Glomerular visceral epithelial cell (primary cell): ENCODE results near the gene GRK5.

Experiments used
- DNase-seq: peaks from one replicate; pipeline ENCODE4 v3.0.0-alpha.2; 2016; ENCODE audit errors: extremely low spot score

The GRK5 gene

DNA sequence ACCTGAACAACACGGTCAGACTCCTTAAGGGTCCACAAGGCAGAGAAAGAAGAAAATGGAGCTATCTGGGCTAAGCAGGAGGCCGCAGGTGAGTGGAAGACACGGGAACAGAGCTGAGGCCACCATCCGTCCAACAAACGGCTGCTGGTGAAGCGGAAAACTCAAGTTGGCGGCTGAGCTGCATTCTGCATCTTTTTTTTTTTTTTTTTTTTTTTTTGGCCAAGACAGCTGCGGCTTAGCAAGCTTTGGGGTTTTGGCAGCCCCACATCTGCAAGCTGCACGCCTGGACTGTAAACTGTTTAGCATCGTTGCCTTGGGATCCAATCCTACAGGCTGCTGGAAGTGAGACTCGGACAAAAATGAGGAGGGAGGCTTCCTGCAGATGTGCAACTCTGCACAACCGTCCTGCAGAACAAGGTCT, 297.8 kb downstream of the GRK5 start:
- no peak for DNase-seq
